Suprapubic skin (tissue), 4 donors: ENCODE results near the gene RNF214. TPM values are rescaled to one million over a fixed set of nuclear protein-coding genes. Genes with fewer than 3 reads are reported as not detected.
A peak's percentile ranks its signal among the peaks of the same experiment; 100 is the strongest.

Experiments
- DNase-seq, 2 donors: peaks; one replicate each; pipeline ENCODE4 v3.0.0-alpha.2; 2019; ENCODE audit warnings: low spot score in 2 of 2
- H3K27ac ChIP-seq: fragments of 200-600 bp; sonication (generic); one replicate; pipeline ENCODE4 v1.5.1; 2019
- H3K27me3 ChIP-seq: fragments of 200-600 bp; sonication (generic); one replicate; pipeline ENCODE4 v1.5.1; 2019
- H3K36me3 ChIP-seq: fragments of 200-600 bp; sonication (generic); one replicate; pipeline ENCODE4 v1.5.1; 2019
- H3K4me1 ChIP-seq: fragments of 200-600 bp; sonication (generic); one replicate; pipeline ENCODE4 v1.5.1; 2019
- H3K4me3 ChIP-seq: fragments of 200-600 bp; sonication (generic); one replicate; pipeline ENCODE4 v1.5.1; 2019; ENCODE audit warnings: mild to moderate bottlenecking
- H3K9me3 ChIP-seq: fragments of 200-600 bp; sonication (generic); one replicate; pipeline ENCODE4 v1.5.1; 2019
- CTCF ChIP-seq, 2 donors: fragments of 200-600 bp in 1 of 2; fragments of 450-650 bp in 1 of 2; sonication (generic) in 1 of 2; IDR thresholded peaks; one replicate each; pipeline ENCODE4 v1.5.1; 2016 to 2019; ENCODE audit warnings: antibody characterized with exemption in 2 of 2, mild to moderate bottlenecking in 1 of 2, moderate library complexity in 1 of 2
- EP300 ChIP-seq: sonication (generic); formaldehyde crosslinking; IDR thresholded peaks from one replicate; pipeline ENCODE4 v1.6.1; 2017; ENCODE audit warnings: antibody characterized with exemption
- POLR2A ChIP-seq, 2 donors: fragments of 450-650 bp; IDR thresholded peaks; one replicate each; pipeline ENCODE4 v1.6.1; 2017; ENCODE audit warnings: antibody characterized with exemption in 2 of 2, mild to moderate bottlenecking in 2 of 2, moderate library complexity in 2 of 2
- POLR2AphosphoS5 ChIP-seq, 3 donors: sonication (generic); formaldehyde crosslinking; IDR thresholded peaks; one replicate each; pipeline ENCODE4 v1.6.1; 2017; ENCODE audit warnings: antibody characterized with exemption in 3 of 3
- WGBS: methylation state at CpG from one replicate; pipeline ENCODE4 v1.1.5; 2018; 5-methylcytosine and 5-hydroxymethylcytosine counted together
- total RNA-seq, 4 donors: library from RNA; depleted of rRNA; stranded (reverse); fragments of >200 nt; gene quantifications; one replicate each; pipeline ENCODE4 v1.1.0, GENCODE V29; 2016

The RNF214 gene
- total RNA-seq, 4 donors from 2014 or later = 6.7 to 22.9 (median 12.2) TPM

GRCh38 chr11:117305145-117305544 lies 72.7 kb downstream of the RNF214 start:
- peaks cover 4% of the 10 kb centered on the region for H3K4me1 ChIP-seq
- H3K36me3 ChIP-seq = no peaks in the 10 kb centered on the region
- no peak overlapping the region for H3K27ac ChIP-seq
- no peaks in the 10 kb centered on the region for H3K27me3 ChIP-seq
- TF ChIP-seq POLR2AphosphoS5 (IDR thresholded peaks at IDR 0.05) = no peak
- TF ChIP-seq POLR2A (IDR thresholded peaks at IDR 0.05) = no peak
- no peak for TF ChIP-seq CTCF (IDR thresholded peaks at IDR 0.05)
- no peak for TF ChIP-seq EP300
- H3K9me3 ChIP-seq = no peaks in the 10 kb centered on the region
- WGBS = 94% methylated on average over 3 of the region's 3 CpGs
- no peak overlapping the region for H3K4me3 ChIP-seq
- DNase-seq = no peak

GRCh38 chr11:117309310-117309709 lies 76.8 kb downstream of the RNF214 start:
- H3K27ac ChIP-seq = no peak overlapping the region
- H3K36me3 ChIP-seq = no peaks in the 10 kb centered on the region
- TF ChIP-seq POLR2A (IDR thresholded peaks at IDR 0.05) = no peak
- no peak for TF ChIP-seq CTCF (IDR thresholded peaks at IDR 0.05)
- no peak for TF ChIP-seq POLR2AphosphoS5 (IDR thresholded peaks at IDR 0.05)
- no peak for TF ChIP-seq EP300
- 91% methylated on average over 7 of the region's 7 CpGs for WGBS
- no peak overlapping the region for H3K4me3 ChIP-seq
- no peaks in the 10 kb centered on the region for H3K27me3 ChIP-seq
- H3K9me3 ChIP-seq = no peaks in the 10 kb centered on the region
- peaks cover 6% of the 10 kb centered on the region for H3K4me1 ChIP-seq
- peak in 1 of 2 donors; percentile 20 for DNase-seq

- Histone ChIP-seq H3K27me3 (no peaks in the 10 kb centered on the region), H3K9me3 (no peaks in the 10 kb centered on the region), H3K4me1 (peaks cover 29% of the 10 kb centered on the region), H3K4me3 (no peak overlapping the region), H3K36me3 (no peaks in the 10 kb centered on the region), H3K27ac (no peak overlapping the region)
- no peak for DNase-seq
- 75% methylated on average over 5 of the region's 5 CpGs for WGBS
- TF ChIP-seq EP300 (no peak), POLR2A (IDR thresholded peaks at IDR 0.05) (no peak), CTCF (IDR thresholded peaks at IDR 0.05) (no peak), POLR2AphosphoS5 (IDR thresholded peaks at IDR 0.05) (no peak)
Measured at GRCh38 chr11:117313091-117313490, 80.6 kb downstream of the RNF214 start.

- DNase-seq = no peak
- Histone ChIP-seq H3K27ac (no peak overlapping the region), H3K27me3 (no peaks in the 10 kb centered on the region), H3K36me3 (no peaks in the 10 kb centered on the region), H3K4me1 (peaks cover 29% of the 10 kb centered on the region), H3K4me3 (peak overlapping the region; percentile 88), H3K9me3 (no peaks in the 10 kb centered on the region)
- TF ChIP-seq POLR2AphosphoS5 (IDR thresholded peaks at IDR 0.05) (no peak), EP300 (no peak), CTCF (IDR thresholded peaks at IDR 0.05) (no peak), POLR2A (IDR thresholded peaks at IDR 0.05) (no peak)
- 83% methylated on average over 9 of the region's 14 CpGs for WGBS
Measured at GRCh38 chr11:117313828-117314768, 81.6 kb downstream of the RNF214 start.

- Histone ChIP-seq H3K4me1 (peaks cover 29% of the 10 kb centered on the region), H3K9me3 (no peaks in the 10 kb centered on the region), H3K36me3 (no peaks in the 10 kb centered on the region), H3K27ac (no peak overlapping the region), H3K4me3 (peak overlapping the region; percentile 88), H3K27me3 (no peaks in the 10 kb centered on the region)
- 25% methylated on average over 4 of the region's 10 CpGs for whole genome bisulfite sequencing
- TF ChIP-seq POLR2A (IDR thresholded peaks at IDR 0.05) (no peak), POLR2AphosphoS5 (IDR thresholded peaks at IDR 0.05) (no peak), CTCF (IDR thresholded peaks at IDR 0.05) (no peak), EP300 (no peak)
- DNase-seq = no peak
Measured at GRCh38 chr11:117314840-117315239, 82.4 kb downstream of the RNF214 start.
